HEK293 (cell line): ENCODE data around the gene ADSL.

Source experiments
- CTCF ChIA-PET: fragments of 350-600 bp; formaldehyde crosslinking; extraction: SDS; loops from one replicate; lab custom pipeline; 2021; ENCODE audit warnings: antibody characterized with exemption; lab: Yijun Ruan, JAX
- POLR2A ChIA-PET: fragments of 300-600 bp; formaldehyde crosslinking; extraction: SDS; loops from one replicate; lab custom pipeline; 2020; ENCODE audit warnings: antibody characterized with exemption, inconsistent platforms; lab: Yijun Ruan, JAX
- H3K27ac ChIP-seq: fragments of 200-500 bp; sonication (Bioruptor generic); 2 replicates; pipeline ENCODE4 v1.5.1; 2014; ENCODE audit warnings: low read depth, low read length, control low read depth, inconsistent platforms; ENCODE audit errors: extremely low read depth
- H3K36me3 ChIP-seq, 2 experiments: fragments of 200-500 bp in 1 of 2; sonication (Bioruptor generic) in 1 of 2; 1 replicate in 1 of 2; 2 replicates in 1 of 2; pipeline ENCODE4 v1.5.1; 2014 to 2017; ENCODE audit warnings: inconsistent platforms in 2 of 2, low read length in 2 of 2; ENCODE audit not compliant: control insufficient read depth in 2 of 2, insufficient read depth in 1 of 2
- H3K4me1 ChIP-seq: fragments of 200-500 bp; sonication (Bioruptor generic); 2 replicates; pipeline ENCODE4 v1.5.1; 2014; ENCODE audit warnings: mild to moderate bottlenecking, low read length, inconsistent platforms; ENCODE audit not compliant: control insufficient read depth, insufficient read depth
- H3K4me3 ChIP-seq: 2 replicates; pipeline ENCODE4 v1.5.1; 2011; ENCODE audit warnings: low read depth, mild to moderate bottlenecking, control low read depth, low read length, moderate library complexity
- H3K9me3 ChIP-seq: fragments of 200-500 bp; sonication (Bioruptor generic); 2 replicates; pipeline ENCODE4 v1.5.1; 2014; ENCODE audit warnings: low read depth, low read length, inconsistent platforms; ENCODE audit not compliant: control insufficient read depth, insufficient read depth
- GLIS2 ChIP-seq: fragments of 450-650 bp; formaldehyde crosslinking; IDR thresholded peaks from 2 replicates; pipeline ENCODE4 v1.5.1; 2016; ENCODE audit warnings: missing biosample characterization, missing genetic modification characterization
- HOXC10 ChIP-seq: sonication (generic); formaldehyde crosslinking; IDR thresholded peaks from 2 replicates; pipeline ENCODE4 v1.8.1; 2023; ENCODE audit warnings: mild to moderate bottlenecking, missing genetic modification reagents
- KLF10 ChIP-seq: fragments of 450-650 bp; IDR thresholded peaks from 2 replicates; pipeline ENCODE4 v1.5.1; 2018; ENCODE audit warnings: missing biosample characterization, mild to moderate bottlenecking, missing genetic modification characterization
- PRDM1 ChIP-seq: fragments of 450-650 bp; formaldehyde crosslinking; IDR thresholded peaks from 2 replicates; pipeline ENCODE4; 2016; ENCODE audit warnings: missing biosample characterization, missing genetic modification characterization
- SP7 ChIP-seq: fragments of 450-650 bp; formaldehyde crosslinking; IDR thresholded peaks from 2 replicates; pipeline ENCODE4 v1.5.1; 2016; ENCODE audit warnings: missing biosample characterization, missing genetic modification characterization
- TCF7L2 ChIP-seq: IDR thresholded peaks from 2 replicates; pipeline ENCODE4 v1.6.1; 2011; ENCODE audit warnings: low read depth, mild to moderate bottlenecking, inconsistent platforms, low read length, moderate library complexity, borderline replicate concordance
- YY2 ChIP-seq: fragments of 450-650 bp; formaldehyde crosslinking; IDR thresholded peaks from 2 replicates; pipeline ENCODE4 v1.5.1; 2016; ENCODE audit warnings: missing biosample characterization, missing genetic modification characterization
- ZBTB21 ChIP-seq: fragments of 450-650 bp; formaldehyde crosslinking; IDR thresholded peaks from 2 replicates; pipeline ENCODE4 v1.5.1; 2017; ENCODE audit warnings: missing biosample characterization, missing genetic modification characterization
- ZBTB7A ChIP-seq: fragments of 450-650 bp; formaldehyde crosslinking; IDR thresholded peaks from 2 replicates; pipeline ENCODE4 v1.5.1; 2016; ENCODE audit warnings: low read depth, missing biosample characterization, missing genetic modification characterization
- ZIC2 ChIP-seq: fragments of 450-650 bp; formaldehyde crosslinking; IDR thresholded peaks from 2 replicates; pipeline ENCODE4 v1.5.1; 2016; ENCODE audit warnings: missing biosample characterization, missing genetic modification characterization
- ZNF132 ChIP-seq: fragments of 450-650 bp; formaldehyde crosslinking; IDR thresholded peaks from 2 replicates; pipeline ENCODE4 v1.5.1; 2017; ENCODE audit warnings: missing biosample characterization, missing genetic modification characterization, borderline replicate concordance
- ZNF157 ChIP-seq: fragments of 450-650 bp; formaldehyde crosslinking; IDR thresholded peaks from 2 replicates; pipeline ENCODE4 v1.5.1; 2016; ENCODE audit warnings: missing biosample characterization, missing genetic modification characterization
- ZNF16 ChIP-seq: fragments of 450-650 bp; formaldehyde crosslinking; IDR thresholded peaks from 2 replicates; pipeline ENCODE4 v1.5.1; 2016; ENCODE audit warnings: low read depth, missing biosample characterization, missing genetic modification characterization
- ZNF175 ChIP-seq: fragments of 450-650 bp; formaldehyde crosslinking; IDR thresholded peaks from 2 replicates; pipeline ENCODE4 v1.5.1; 2016; ENCODE audit warnings: missing biosample characterization, missing genetic modification characterization
- ZNF211 ChIP-seq: fragments of 450-650 bp; formaldehyde crosslinking; IDR thresholded peaks from 2 replicates; pipeline ENCODE4 v1.5.1; 2016; ENCODE audit warnings: low read depth, missing biosample characterization, missing genetic modification characterization
- ZNF423 ChIP-seq: fragments of 450-650 bp; formaldehyde crosslinking; IDR thresholded peaks from 2 replicates; pipeline ENCODE4 v1.5.1; 2016; ENCODE audit warnings: missing biosample characterization, missing genetic modification characterization
- ZNF426 ChIP-seq: fragments of 450-650 bp; formaldehyde crosslinking; IDR thresholded peaks from 2 replicates; pipeline ENCODE4 v1.5.1; 2017; ENCODE audit warnings: missing biosample characterization, missing genetic modification characterization, mild to moderate bottlenecking, inconsistent platforms, moderate library complexity
- ZNF600 ChIP-seq: fragments of 450-650 bp; formaldehyde crosslinking; IDR thresholded peaks from 2 replicates; pipeline ENCODE4 v1.5.1; 2016; ENCODE audit warnings: missing biosample characterization, missing genetic modification characterization
- ZNF660 ChIP-seq: fragments of 450-650 bp; IDR thresholded peaks from 2 replicates; pipeline ENCODE4 v1.5.1; 2018; ENCODE audit warnings: missing biosample characterization, mild to moderate bottlenecking, missing genetic modification characterization
- ZNF664 ChIP-seq: fragments of 450-650 bp; formaldehyde crosslinking; IDR thresholded peaks from 2 replicates; pipeline ENCODE4 v1.5.1; 2016; ENCODE audit warnings: missing biosample characterization, missing genetic modification characterization
- ZSCAN23 ChIP-seq: fragments of 450-650 bp; formaldehyde crosslinking; IDR thresholded peaks from 2 replicates; pipeline ENCODE4 v1.5.1; 2016; ENCODE audit warnings: missing biosample characterization, missing genetic modification characterization
- ZXDB ChIP-seq: fragments of 450-650 bp; formaldehyde crosslinking; IDR thresholded peaks from 2 replicates; pipeline ENCODE4 v1.5.1; 2016; ENCODE audit warnings: missing biosample characterization, missing genetic modification characterization
- TF ChIP-seq, protein P1 (sequence below): fragments of 450-650 bp; formaldehyde crosslinking; optimal IDR thresholded peaks from 2 replicates; pipeline ENCODE3; 2016; ENCODE audit warnings: missing biosample characterization, mild to moderate bottlenecking, missing genetic modification characterization
- TF ChIP-seq, protein P2 (sequence below): fragments of 450-650 bp; formaldehyde crosslinking; IDR thresholded peaks from 2 replicates; pipeline ENCODE4 v1.5.1; 2017; ENCODE audit warnings: missing biosample characterization, missing genetic modification characterization
- TF ChIP-seq, protein P3 (sequence below): fragments of 450-650 bp; formaldehyde crosslinking; IDR thresholded peaks from 2 replicates; pipeline ENCODE4 v1.5.1; 2016; ENCODE audit warnings: missing biosample characterization, missing genetic modification characterization

Gene ADSL

DNA sequence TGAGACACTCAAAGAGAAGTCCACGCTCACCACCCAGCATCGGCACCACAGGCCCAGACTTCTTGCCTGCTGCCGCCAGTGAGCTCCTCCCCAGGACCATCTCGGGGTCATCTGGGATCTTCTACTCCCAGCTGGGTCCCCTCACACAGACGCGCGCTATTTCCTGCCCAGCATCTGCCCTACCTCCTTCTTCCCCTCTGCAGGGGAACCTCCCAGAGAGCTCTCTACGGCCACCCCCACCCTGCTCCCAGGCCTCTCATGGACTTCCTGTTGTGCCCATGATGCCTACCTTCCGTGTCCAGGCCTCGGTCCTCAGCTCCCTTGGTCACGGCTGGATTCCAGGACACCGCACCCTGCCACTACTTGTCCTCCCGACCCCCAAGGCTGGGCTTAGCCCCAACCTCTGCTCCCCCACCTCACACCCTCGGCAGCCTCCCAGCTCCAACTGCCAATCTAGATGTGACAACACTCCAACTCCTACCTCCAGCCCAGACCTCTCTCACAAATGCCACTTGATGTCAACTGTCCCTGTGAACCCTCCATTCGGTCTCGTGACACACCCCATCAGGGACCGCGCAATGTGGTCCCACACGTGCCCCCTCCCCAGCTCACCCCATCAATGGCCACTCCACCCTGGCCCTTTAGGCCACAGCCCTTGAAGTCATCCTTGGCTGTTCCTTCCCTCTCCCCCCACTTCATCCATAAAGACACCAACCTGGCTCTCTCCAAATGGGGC is 69.4 kb downstream of the ADSL start (continued):
- TF ChIP-seq GLIS2 (tag by site-specific recombination) (peak; percentile 61), KLF10 (tag by site-specific recombination) (no peak), ZBTB21 (tag by site-specific recombination) (no peak)
- TF ChIP-seq, protein P1, sequence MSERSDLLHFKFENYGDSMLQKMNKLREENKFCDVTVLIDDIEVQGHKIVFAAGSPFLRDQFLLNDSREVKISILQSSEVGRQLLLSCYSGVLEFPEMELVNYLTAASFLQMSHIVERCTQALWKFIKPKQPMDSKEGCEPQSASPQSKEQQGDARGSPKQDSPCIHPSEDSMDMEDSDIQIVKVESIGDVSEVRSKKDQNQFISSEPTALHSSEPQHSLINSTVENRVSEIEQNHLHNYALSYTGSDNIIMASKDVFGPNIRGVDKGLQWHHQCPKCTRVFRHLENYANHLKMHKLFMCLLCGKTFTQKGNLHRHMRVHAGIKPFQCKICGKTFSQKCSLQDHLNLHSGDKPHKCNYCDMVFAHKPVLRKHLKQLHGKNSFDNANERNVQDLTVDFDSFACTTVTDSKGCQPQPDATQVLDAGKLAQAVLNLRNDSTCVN (tag by site-specific recombination): no peak
- TF ChIP-seq, all 188 proteins: peak for 3

DNA sequence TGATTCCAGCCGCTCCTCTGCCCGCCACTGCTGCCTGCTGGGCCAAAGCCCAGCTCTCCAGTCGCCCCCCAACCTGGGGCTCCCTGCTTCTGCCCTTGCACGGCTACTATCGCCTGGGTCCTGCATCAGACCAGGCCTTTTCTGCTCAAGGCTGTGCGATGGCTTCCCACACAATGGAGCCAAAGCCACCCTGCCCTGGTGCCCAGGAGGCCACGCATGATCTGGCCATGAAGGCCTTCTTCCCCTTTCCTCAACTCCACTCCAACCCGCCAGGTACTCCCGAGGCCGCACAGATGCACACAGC is 69.9 kb downstream of the ADSL start:
- TF ChIP-seq TCF7L2: no peak
- no peak for TF ChIP-seq ZIC2 (tag by site-specific recombination)
- TF ChIP-seq HOXC10 (CRISPR knock-in tag): no peak
- TF ChIP-seq, protein P2, sequence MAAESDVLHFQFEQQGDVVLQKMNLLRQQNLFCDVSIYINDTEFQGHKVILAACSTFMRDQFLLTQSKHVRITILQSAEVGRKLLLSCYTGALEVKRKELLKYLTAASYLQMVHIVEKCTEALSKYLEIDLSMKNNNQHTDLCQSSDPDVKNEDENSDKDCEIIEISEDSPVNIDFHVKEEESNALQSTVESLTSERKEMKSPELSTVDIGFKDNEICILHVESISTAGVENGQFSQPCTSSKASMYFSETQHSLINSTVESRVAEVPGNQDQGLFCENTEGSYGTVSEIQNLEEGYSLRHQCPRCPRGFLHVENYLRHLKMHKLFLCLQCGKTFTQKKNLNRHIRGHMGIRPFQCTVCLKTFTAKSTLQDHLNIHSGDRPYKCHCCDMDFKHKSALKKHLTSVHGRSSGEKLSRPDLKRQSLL (tag by site-specific recombination): no peak
- no peak for TF ChIP-seq ZNF157 (tag by site-specific recombination)
- TF ChIP-seq ZNF211 (tag by site-specific recombination): no peak
- TF ChIP-seq ZNF660 (tag by site-specific recombination): no peak
- no peak for TF ChIP-seq ZNF423 (tag by site-specific recombination)
- no peak for TF ChIP-seq ZNF426 (tag by site-specific recombination)
- TF ChIP-seq, protein P3, sequence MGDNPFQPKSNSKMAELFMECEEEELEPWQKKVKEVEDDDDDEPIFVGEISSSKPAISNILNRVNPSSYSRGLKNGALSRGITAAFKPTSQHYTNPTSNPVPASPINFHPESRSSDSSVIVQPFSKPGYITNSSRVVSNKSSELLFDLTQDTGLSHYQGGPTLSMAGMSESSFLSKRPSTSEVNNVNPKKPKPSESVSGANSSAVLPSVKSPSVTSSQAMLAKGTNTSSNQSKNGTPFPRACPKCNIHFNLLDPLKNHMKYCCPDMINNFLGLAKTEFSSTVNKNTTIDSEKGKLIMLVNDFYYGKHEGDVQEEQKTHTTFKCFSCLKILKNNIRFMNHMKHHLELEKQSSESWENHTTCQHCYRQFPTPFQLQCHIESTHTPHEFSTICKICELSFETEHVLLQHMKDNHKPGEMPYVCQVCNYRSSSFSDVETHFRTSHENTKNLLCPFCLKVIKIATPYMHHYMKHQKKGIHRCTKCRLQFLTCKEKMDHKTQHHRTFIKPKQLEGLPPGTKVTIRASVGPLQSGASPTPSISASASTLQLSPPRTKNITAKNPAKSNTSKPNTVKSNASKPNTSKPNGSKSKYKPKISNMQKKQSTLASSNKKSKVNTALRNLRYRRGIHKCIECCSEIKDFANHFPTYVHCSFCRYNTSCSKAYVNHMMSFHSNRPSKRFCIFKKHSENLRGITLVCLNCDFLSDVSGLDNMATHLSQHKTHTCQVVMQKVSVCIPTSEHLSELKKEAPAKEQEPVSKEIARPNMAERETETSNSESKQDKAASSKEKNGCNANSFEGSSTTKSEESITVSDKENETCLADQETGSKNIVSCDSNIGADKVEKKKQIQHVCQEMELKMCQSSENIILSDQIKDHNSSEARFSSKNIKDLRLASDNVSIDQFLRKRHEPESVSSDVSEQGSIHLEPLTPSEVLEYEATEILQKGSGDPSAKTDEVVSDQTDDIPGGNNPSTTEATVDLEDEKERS (tag by site-specific recombination): no peak
- TF ChIP-seq SP7 (tag by site-specific recombination): no peak
- TF ChIP-seq, protein P1 (tag by site-specific recombination): no peak
- no peak for TF ChIP-seq ZSCAN23
- no peak overlapping the region for H3K27ac ChIP-seq
- H3K4me3 ChIP-seq: no peak overlapping the region
- peaks cover 4 to 68% of the 10 kb centered on the region in 2 experiments for H3K36me3 ChIP-seq
- CTCF ChIA-PET: interaction anchor here (1.2 kb wide), 1 partner anchor 73 kb away, joined by 3 read pairs; no protein-coding TSS in a partner anchor
- no peaks in the 10 kb centered on the region for H3K9me3 ChIP-seq
- POLR2A ChIA-PET: no interaction called here
- H3K4me1 ChIP-seq: no peaks in the 10 kb centered on the region

DNA sequence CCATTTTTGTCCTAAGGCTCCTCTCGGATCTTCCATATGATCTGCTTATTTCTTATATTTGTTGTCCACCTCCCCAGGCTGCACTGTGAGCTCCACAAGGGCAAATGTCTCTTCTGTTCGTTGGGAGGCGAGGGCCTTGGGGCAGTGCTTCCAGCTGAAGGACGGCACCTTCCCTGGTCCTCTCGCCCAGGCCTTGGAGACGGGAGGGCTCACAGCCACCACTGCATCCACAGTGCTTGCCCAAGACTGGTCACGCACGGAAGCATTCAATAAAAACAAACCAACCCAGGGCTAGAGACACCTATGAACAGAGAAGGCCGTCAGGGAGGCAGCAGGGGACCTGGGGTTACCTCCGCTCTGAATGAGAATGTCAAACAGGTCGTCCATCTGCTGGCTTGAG is 70.3 kb downstream of the ADSL start:
- H3K4me1 ChIP-seq: no peaks in the 10 kb centered on the region

More for the DNA sequence above, 70.3 kb downstream of the ADSL start:
- no peak overlapping the region for H3K27ac ChIP-seq
- CTCF ChIA-PET: interaction anchor here (1.2 kb wide), 1 partner anchor 20 kb away, joined by 7 read pairs; no protein-coding TSS in a partner anchor
- H3K4me3 ChIP-seq: no peak overlapping the region
- no peaks in the 10 kb centered on the region for H3K9me3 ChIP-seq
- TF ChIP-seq ZBTB7A (no peak), ZNF157 (tag by site-specific recombination) (no peak), ZNF600 (tag by site-specific recombination) (no peak), ZNF664 (tag by site-specific recombination) (no peak), ZNF175 (no peak), HOXC10 (CRISPR knock-in tag) (no peak), ZNF660 (tag by site-specific recombination) (no peak), ZNF16 (tag by site-specific recombination) (no peak), PRDM1 (tag by site-specific recombination) (no peak), YY2 (tag by site-specific recombination) (no peak), ZNF132 (tag by site-specific recombination) (no peak), ZXDB (no peak)
- POLR2A ChIA-PET: no interaction called here
- peaks cover 4 to 68% of the 10 kb centered on the region in 2 experiments for H3K36me3 ChIP-seq
